Measurements from ENCODE around the gene MTUS2.

DNA sequence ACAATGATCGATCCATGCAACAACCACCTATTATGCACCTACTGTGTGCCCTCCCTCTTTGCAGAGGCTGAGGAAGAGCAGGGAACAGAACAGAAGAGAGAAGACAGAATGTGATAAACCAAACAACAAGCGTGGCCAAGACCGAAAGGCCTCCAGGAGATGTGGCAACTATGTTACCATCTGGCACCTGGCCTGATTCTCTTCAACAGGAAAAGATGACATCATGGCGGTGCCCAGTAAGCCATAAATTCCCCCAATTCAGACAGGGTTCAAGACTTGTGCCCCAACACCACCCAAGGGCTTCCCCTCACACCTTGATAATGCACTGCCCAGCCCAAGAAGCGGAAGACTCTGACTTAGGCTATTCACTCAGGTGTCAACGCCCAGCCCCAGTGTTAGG lies 731.1 kb downstream of the MTUS2 start:
- TF ChIP-seq, protein P1, sequence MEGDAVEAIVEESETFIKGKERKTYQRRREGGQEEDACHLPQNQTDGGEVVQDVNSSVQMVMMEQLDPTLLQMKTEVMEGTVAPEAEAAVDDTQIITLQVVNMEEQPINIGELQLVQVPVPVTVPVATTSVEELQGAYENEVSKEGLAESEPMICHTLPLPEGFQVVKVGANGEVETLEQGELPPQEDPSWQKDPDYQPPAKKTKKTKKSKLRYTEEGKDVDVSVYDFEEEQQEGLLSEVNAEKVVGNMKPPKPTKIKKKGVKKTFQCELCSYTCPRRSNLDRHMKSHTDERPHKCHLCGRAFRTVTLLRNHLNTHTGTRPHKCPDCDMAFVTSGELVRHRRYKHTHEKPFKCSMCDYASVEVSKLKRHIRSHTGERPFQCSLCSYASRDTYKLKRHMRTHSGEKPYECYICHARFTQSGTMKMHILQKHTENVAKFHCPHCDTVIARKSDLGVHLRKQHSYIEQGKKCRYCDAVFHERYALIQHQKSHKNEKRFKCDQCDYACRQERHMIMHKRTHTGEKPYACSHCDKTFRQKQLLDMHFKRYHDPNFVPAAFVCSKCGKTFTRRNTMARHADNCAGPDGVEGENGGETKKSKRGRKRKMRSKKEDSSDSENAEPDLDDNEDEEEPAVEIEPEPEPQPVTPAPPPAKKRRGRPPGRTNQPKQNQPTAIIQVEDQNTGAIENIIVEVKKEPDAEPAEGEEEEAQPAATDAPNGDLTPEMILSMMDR (IDR thresholded peaks at IDR 0.05): no peak
- no peak for TF ChIP-seq POLR2A (IDR thresholded peaks at IDR 0.05)
